ENCODE measurements around the gene WNT6.

DNA sequence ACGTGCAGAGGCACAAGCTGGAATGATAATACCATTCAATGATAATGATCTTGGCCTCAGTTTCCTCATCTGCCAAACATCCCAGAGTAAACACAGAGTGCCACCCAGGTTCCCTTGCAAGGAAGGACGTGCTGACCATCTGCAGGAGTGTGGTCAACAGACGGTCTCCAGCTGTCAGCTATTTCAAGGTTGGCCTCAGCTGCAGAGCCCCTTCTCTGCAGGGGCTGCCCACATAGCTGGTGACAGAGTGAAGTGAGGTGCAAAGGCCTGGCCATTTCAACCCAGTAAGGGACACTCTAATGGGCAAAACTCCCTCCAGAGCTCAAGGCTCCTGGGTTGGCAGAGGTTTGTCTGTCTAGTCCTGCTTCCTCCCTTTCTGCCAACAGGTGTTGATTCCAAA lies 8.3 kb upstream of the WNT6 start:
- TF ChIP-seq EZH2 (optimal IDR thresholded peaks at IDR 0.05; ENCODE audit: low read depth, low read length): no peak
- TF ChIP-seq, protein P1, sequence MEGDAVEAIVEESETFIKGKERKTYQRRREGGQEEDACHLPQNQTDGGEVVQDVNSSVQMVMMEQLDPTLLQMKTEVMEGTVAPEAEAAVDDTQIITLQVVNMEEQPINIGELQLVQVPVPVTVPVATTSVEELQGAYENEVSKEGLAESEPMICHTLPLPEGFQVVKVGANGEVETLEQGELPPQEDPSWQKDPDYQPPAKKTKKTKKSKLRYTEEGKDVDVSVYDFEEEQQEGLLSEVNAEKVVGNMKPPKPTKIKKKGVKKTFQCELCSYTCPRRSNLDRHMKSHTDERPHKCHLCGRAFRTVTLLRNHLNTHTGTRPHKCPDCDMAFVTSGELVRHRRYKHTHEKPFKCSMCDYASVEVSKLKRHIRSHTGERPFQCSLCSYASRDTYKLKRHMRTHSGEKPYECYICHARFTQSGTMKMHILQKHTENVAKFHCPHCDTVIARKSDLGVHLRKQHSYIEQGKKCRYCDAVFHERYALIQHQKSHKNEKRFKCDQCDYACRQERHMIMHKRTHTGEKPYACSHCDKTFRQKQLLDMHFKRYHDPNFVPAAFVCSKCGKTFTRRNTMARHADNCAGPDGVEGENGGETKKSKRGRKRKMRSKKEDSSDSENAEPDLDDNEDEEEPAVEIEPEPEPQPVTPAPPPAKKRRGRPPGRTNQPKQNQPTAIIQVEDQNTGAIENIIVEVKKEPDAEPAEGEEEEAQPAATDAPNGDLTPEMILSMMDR (IDR thresholded peaks at IDR 0.05; ENCODE audit: low read length): no peak
